ENCODE results near the gene NLRP3. TPM values are rescaled to one million over a fixed set of nuclear protein-coding genes. Genes with fewer than 3 reads are reported as not detected.

The NLRP3 gene
- total RNA-seq, 4 donors from 2014 or later: 0.75 to 1.7 (median 0.82) TPM; not detected in 1

DNA sequence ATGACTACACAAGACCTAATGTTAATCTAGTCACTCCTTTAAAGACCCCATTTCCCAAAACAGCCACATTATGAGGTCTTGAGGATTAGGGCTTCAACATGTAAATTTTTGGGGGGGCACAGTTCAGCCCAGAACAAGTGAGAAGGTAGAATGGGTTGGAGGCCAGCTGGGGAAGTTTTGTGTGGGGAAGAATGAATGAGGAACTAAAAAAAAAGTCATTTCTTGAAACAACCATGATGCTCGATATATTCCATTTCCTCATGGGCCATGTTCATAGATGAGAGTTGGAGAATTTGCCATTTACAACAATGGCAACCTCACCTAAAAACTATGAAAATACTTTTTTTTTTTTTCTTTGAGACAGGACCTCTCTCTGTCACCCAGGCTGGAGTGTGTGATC, 14.5 kb downstream of the NLRP3 start:
- TF ChIP-seq POLR2AphosphoS5 (IDR thresholded peaks at IDR 0.05) (no peak), EP300 (IDR thresholded peaks at IDR 0.05; ENCODE audit: low read depth) (no peak), POLR2A (IDR thresholded peaks at IDR 0.05) (no peak)
- TF ChIP-seq, protein P1, sequence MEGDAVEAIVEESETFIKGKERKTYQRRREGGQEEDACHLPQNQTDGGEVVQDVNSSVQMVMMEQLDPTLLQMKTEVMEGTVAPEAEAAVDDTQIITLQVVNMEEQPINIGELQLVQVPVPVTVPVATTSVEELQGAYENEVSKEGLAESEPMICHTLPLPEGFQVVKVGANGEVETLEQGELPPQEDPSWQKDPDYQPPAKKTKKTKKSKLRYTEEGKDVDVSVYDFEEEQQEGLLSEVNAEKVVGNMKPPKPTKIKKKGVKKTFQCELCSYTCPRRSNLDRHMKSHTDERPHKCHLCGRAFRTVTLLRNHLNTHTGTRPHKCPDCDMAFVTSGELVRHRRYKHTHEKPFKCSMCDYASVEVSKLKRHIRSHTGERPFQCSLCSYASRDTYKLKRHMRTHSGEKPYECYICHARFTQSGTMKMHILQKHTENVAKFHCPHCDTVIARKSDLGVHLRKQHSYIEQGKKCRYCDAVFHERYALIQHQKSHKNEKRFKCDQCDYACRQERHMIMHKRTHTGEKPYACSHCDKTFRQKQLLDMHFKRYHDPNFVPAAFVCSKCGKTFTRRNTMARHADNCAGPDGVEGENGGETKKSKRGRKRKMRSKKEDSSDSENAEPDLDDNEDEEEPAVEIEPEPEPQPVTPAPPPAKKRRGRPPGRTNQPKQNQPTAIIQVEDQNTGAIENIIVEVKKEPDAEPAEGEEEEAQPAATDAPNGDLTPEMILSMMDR (IDR thresholded peaks at IDR 0.05): no peak
- in situ Hi-C loops (cut with MboI; ENCODE audit: low pct_ligation_motif_present in 1 of 4, low pct_unique_long_range_greater_than_20kb in 1 of 4, low sequenced_read_pairs in 3 of 4): no loop called here
- WGBS, 2 donors (ENCODE audit: low coverage in 1 of 2): 75 to 86% methylated on average over 1 of the region's 1 CpG

DNA sequence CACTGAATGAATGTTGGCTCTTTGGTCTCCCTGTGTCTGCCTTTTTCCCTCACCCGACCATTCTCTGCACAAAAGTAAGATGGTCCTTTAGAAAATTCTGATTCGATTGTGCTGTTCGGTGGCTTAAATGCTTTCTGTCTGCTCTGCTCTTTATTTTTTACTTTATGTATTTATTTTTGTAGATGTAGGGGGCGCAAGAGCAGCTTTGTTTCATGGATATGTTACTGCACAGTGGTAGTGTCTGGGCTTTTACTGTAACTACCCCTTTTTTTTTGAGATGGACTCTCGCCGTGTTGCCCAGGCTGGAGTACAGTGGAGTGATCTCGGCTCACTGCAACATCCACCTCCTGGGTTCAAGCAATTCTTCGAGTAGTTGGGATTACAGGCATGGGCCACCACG, 15.7 kb downstream of the NLRP3 start:
- no peaks in the 10 kb centered on the region for H3K4me1 ChIP-seq
- no peaks in the 10 kb centered on the region for H3K27me3 ChIP-seq
- 78 to 90% methylated on average over 4 to 9 of the region's 9 CpGs for WGBS, 2 donors (ENCODE audit: low coverage in 1 of 2)
- H3K9me3 ChIP-seq: no peaks in the 10 kb centered on the region
- no peak overlapping the region for H3K4me3 ChIP-seq
- in situ Hi-C loops (cut with MboI; ENCODE audit: low pct_ligation_motif_present in 1 of 4, low pct_unique_long_range_greater_than_20kb in 1 of 4, low sequenced_read_pairs in 3 of 4): no loop called here
- no peaks in the 10 kb centered on the region for H3K36me3 ChIP-seq
- DNase-seq: no peak
- intact Hi-C loops (cut with DNase I; ENCODE audit: low total_unique reads): no loop called here
- H3K27ac ChIP-seq: no peak overlapping the region
- TF ChIP-seq POLR2A (IDR thresholded peaks at IDR 0.05) (no peak), EP300 (IDR thresholded peaks at IDR 0.05; ENCODE audit: low read depth) (no peak), POLR2AphosphoS5 (IDR thresholded peaks at IDR 0.05) (no peak)
- TF ChIP-seq, protein P1 (IDR thresholded peaks at IDR 0.05): no peak

More for the DNA sequence above, 14.5 kb downstream of the NLRP3 start:
- Histone ChIP-seq H3K4me3 (no peak overlapping the region), H3K36me3 (no peaks in the 10 kb centered on the region), H3K27ac (no peak overlapping the region), H3K27me3 (no peaks in the 10 kb centered on the region), H3K9me3 (no peaks in the 10 kb centered on the region), H3K4me1 (no peaks in the 10 kb centered on the region)
- DNase-seq: no peak
- intact Hi-C loops (cut with DNase I; ENCODE audit: low total_unique reads): no loop called here

DNA sequence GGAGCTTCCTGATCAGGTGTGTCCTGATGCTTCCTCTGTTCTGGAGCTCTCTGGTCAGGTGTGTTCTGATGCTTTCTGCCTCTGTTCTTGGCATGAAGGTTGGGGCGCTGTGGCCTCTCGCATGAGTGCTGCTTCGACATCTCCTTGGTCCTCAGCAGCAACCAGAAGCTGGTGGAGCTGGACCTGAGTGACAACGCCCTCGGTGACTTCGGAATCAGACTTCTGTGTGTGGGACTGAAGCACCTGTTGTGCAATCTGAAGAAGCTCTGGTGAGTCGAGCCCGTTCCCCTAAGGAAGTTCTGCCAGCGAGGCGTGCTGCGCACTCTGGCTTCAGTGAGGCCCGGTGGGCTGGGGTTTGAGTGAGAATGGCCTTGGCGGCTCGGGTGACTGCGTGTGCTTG, 18.0 kb downstream of the NLRP3 start:
- no peaks in the 10 kb centered on the region for H3K27me3 ChIP-seq
- H3K27ac ChIP-seq: no peak overlapping the region
- no peaks in the 10 kb centered on the region for H3K9me3 ChIP-seq
- WGBS, 2 donors (ENCODE audit: low coverage in 1 of 2): 92 to 100% methylated on average over 2 to 15 of the region's 15 CpGs
- TF ChIP-seq POLR2A (IDR thresholded peaks at IDR 0.05): no peak
- no peak for TF ChIP-seq POLR2AphosphoS5 (IDR thresholded peaks at IDR 0.05)
- TF ChIP-seq EP300 (IDR thresholded peaks at IDR 0.05; ENCODE audit: low read depth): no peak
- TF ChIP-seq, protein P1 (IDR thresholded peaks at IDR 0.05): no peak
- no peak for DNase-seq
- in situ Hi-C loops (cut with MboI; ENCODE audit: low pct_ligation_motif_present in 1 of 4, low pct_unique_long_range_greater_than_20kb in 1 of 4, low sequenced_read_pairs in 3 of 4) (no loop called here), intact Hi-C loops (cut with DNase I; ENCODE audit: low total_unique reads) (no loop called here)
- no peak overlapping the region for H3K4me3 ChIP-seq
- peaks cover 0 to 6% (median 4%) of the 10 kb centered on the region in 4 donors for H3K4me1 ChIP-seq
- H3K36me3 ChIP-seq: no peaks in the 10 kb centered on the region

DNA sequence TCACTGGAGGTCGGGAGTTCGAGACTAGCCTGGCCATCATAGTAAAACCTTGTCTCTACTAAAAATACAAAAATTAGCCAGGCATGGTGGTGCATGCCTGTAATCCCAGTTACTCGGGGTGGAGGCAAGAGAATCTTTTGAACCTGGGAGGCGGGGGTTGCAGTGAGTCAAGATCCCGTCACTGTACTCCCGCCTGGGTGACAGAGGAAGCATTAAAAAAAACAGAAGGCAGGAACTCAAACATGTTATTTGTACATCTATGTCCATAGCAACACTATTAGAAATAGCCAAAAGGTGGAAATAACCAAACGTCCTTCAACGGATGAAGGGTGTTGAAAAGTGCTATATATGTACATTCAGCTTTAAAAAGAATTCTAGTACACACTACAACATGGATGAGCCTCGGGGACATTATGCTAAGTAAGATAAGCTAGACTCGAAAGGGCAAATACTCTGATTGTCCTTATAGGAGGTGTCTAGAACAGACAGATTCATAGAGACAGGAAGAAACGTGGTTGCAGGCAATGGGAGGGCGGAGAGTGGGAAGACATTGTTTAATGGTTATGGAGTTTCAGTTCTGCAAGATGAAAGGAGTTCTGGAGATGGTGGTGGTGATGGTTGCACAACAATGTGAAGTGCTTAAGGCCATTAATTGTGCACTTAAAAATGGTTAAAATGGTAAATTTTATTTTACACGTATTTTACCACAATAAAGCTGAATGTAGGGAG, 19.2 kb downstream of the NLRP3 start:
- TF ChIP-seq, protein P1 (IDR thresholded peaks at IDR 0.05): no peak
- no peak for TF ChIP-seq POLR2AphosphoS5 (IDR thresholded peaks at IDR 0.05)
- no peak for DNase-seq
- peaks cover 0 to 6% (median 4%) of the 10 kb centered on the region in 4 donors for H3K4me1 ChIP-seq
- H3K27me3 ChIP-seq: no peaks in the 10 kb centered on the region
- no peaks in the 10 kb centered on the region for H3K36me3 ChIP-seq
- in situ Hi-C loops (cut with MboI; ENCODE audit: low pct_ligation_motif_present in 1 of 4, low pct_unique_long_range_greater_than_20kb in 1 of 4, low sequenced_read_pairs in 3 of 4) (no loop called here), intact Hi-C loops (cut with DNase I; ENCODE audit: low total_unique reads) (no loop called here)
- 73 to 80% methylated on average over 13 of the region's 13 CpGs for WGBS, 2 donors (ENCODE audit: low coverage in 1 of 2)
- H3K4me3 ChIP-seq: no peak overlapping the region
- H3K9me3 ChIP-seq: no peaks in the 10 kb centered on the region
- H3K27ac ChIP-seq: no peak overlapping the region
